Panc1 (cell line): ENCODE data around the gene CNN3. TPM values are rescaled to one million over a fixed set of nuclear protein-coding genes. Genes with fewer than 3 reads are reported as not detected.

ENCODE experiments used
- ATAC-seq: fragments of 200-7000 bp; cut with Tn5 transposase; 2 replicates; pipeline ENCODE4 v1.9.1; 2020; ENCODE audit warnings: mild to moderate bottlenecking, moderate library complexity
- BruUV-seq: library from RNA; stranded (reverse); fragments of 400-500 nt; replicated peaks from 2 replicates; lab custom pipeline; 2021; lab: Mats Ljungman, UMichigan
- CTCF ChIA-PET: fragments of 300-600 bp; sonication (Branson Sonifier 250); formaldehyde crosslinking; loops from one replicate; lab custom pipeline; 2022; ENCODE audit warnings: antibody characterized with exemption; lab: Charles Lee
- POLR2A ChIA-PET: fragments of 300-600 bp; sonication (Branson Sonifier 250); formaldehyde crosslinking; loops from one replicate; lab custom pipeline; 2022; ENCODE audit warnings: antibody characterized with exemption; lab: Charles Lee
- DNase-seq: peaks from one replicate; pipeline ENCODE4 v3.0.0-alpha.2; 2010; ENCODE audit warnings: low read depth, low spot score
- H3K27ac ChIP-seq: 2 replicates; pipeline ENCODE4 v1.5.1; 2011; ENCODE audit warnings: mild to moderate bottlenecking, low read length, inconsistent platforms
- H3K27me3 ChIP-seq: fragments of 200-500 bp; sonication (Bioruptor generic); 2 replicates; pipeline ENCODE4 v1.6.0; 2014; ENCODE audit warnings: low read length, inconsistent platforms; ENCODE audit not compliant: control insufficient read depth, insufficient read depth
- H3K36me3 ChIP-seq: fragments of 200-500 bp; sonication (Bioruptor generic); 2 replicates; pipeline ENCODE4 v1.5.1; 2014; ENCODE audit warnings: inconsistent platforms, mild to moderate bottlenecking, low read length, moderate library complexity; ENCODE audit not compliant: control insufficient read depth, insufficient read depth
- H3K4me1 ChIP-seq: 2 replicates; pipeline ENCODE4 v1.5.1; 2011; ENCODE audit warnings: inconsistent platforms, mild to moderate bottlenecking, low read length, moderate library complexity; ENCODE audit not compliant: control insufficient read depth, insufficient read depth
- H3K4me3 ChIP-seq, 2 experiments: 2 replicates each; pipeline ENCODE4 v1.5.1; 2011 to 2012; ENCODE audit warnings: low read depth in 2 of 2, low read length in 2 of 2, mild to moderate bottlenecking in 2 of 2, inconsistent platforms in 1 of 2, moderate library complexity in 1 of 2
- H3K9me3 ChIP-seq: fragments of 200-500 bp; sonication (Bioruptor generic); 2 replicates; pipeline ENCODE4 v1.5.1; 2014; ENCODE audit warnings: low read depth, mild to moderate bottlenecking, inconsistent platforms, low read length, moderate library complexity; ENCODE audit not compliant: control insufficient read depth, insufficient read depth
- CTCF ChIP-seq: fragments of 450-650 bp; IDR thresholded peaks from 2 replicates; pipeline ENCODE4 v1.5.1; 2017; ENCODE audit warnings: mild to moderate bottlenecking
- POLR2AphosphoS5 ChIP-seq: IDR thresholded peaks from 2 replicates; pipeline ENCODE4 v1.6.1; 2012; ENCODE audit warnings: mild to moderate bottlenecking, low read depth, low read length, moderate library complexity
- REST ChIP-seq, 2 experiments: IDR thresholded peaks; 2 replicates each; pipeline ENCODE4 v1.6.1; 2011 to 2012; ENCODE audit warnings: low read depth in 2 of 2, control low read depth in 1 of 2, low read length in 1 of 2, mild to moderate bottlenecking in 1 of 2, moderate library complexity in 1 of 2; ENCODE audit not compliant: insufficient read depth in 1 of 2
- SIN3A ChIP-seq: IDR thresholded peaks from 2 replicates; pipeline ENCODE4 v1.6.1; 2012; ENCODE audit warnings: low read depth, mild to moderate bottlenecking, low read length, moderate library complexity, borderline replicate concordance; ENCODE audit not compliant: insufficient read depth
- TCF7L2 ChIP-seq: IDR thresholded peaks from 2 replicates; pipeline ENCODE4 v1.6.1; 2011; ENCODE audit warnings: mild to moderate bottlenecking, low read depth, low read length, inconsistent platforms
- in situ Hi-C: cut with HindIII; loops from 2 replicates; pipeline ENCODE4 v1.10.0; 2016; ENCODE audit warnings: low sequenced_read_pairs, low pct_unique_long_range_greater_than_20kb
- intact Hi-C: fragments of 100-400 bp; cut with micrococcal nuclease; formaldehyde crosslinking; loops from one replicate; pipeline ENCODE4 v1.10.0; 2022; ENCODE audit not compliant: unreplicated experiment
- total RNA-seq: library from RNA; stranded (reverse); gene quantifications from one replicate; pipeline ENCODE4 v1.2.1, GENCODE V29; 2021; ENCODE audit not compliant: unreplicated experiment

The CNN3 gene
- total RNA-seq, 1 experiment from 2014 or later = 72.3 TPM

GRCh38 chr1:94872771-94873495 lies 54.0 kb downstream of the CNN3 start:
- in situ Hi-C loops = no loop called here
- no peak for TF ChIP-seq TCF7L2
- no peak for TF ChIP-seq POLR2AphosphoS5
- no peak for TF ChIP-seq REST (IDR thresholded peaks at IDR 0.05; ENCODE audit: insufficient read depth in 1 of 2, low read depth in 2 of 2, low read length in 1 of 2)
- CTCF ChIA-PET = no interaction called here

GRCh38 chr1:94871031-94871430 lies 55.9 kb downstream of the CNN3 start:
- Histone ChIP-seq H3K27me3 (no peaks in the 10 kb centered on the region), H3K27ac (no peak overlapping the region), H3K4me3 (no peak overlapping the region), H3K36me3 (no peaks in the 10 kb centered on the region), H3K9me3 (no peaks in the 10 kb centered on the region), H3K4me1 (no peaks in the 10 kb centered on the region)
- no TSS peak for BruUV-seq
- in situ Hi-C loops = no loop called here
- ATAC-seq (no peak), DNase-seq (no peak)
- POLR2A ChIA-PET = no interaction called here
- CTCF ChIA-PET = no interaction called here
- intact Hi-C loops = no loop called here
- no peak for TF ChIP-seq POLR2AphosphoS5

More at GRCh38 chr1:94872771-94873495, 54.0 kb downstream of the CNN3 start:
- POLR2A ChIA-PET = no interaction called here
- Histone ChIP-seq H3K4me3 (no peak overlapping the region), H3K27ac (no peak overlapping the region), H3K27me3 (no peaks in the 10 kb centered on the region), H3K9me3 (no peaks in the 10 kb centered on the region), H3K36me3 (no peaks in the 10 kb centered on the region), H3K4me1 (no peaks in the 10 kb centered on the region)
- ATAC-seq (no peak), DNase-seq (no peak)
- no TSS peak for BruUV-seq
- intact Hi-C loops = no loop called here

- intact Hi-C loops = loop anchor here (10.0 kb wide), 1 partner anchor 59 kb away; the partner anchor contains the start of gene CNN3
- POLR2A ChIA-PET = no interaction called here
- Histone ChIP-seq H3K4me3 (no peak overlapping the region), H3K27me3 (no peaks in the 10 kb centered on the region), H3K27ac (no peak overlapping the region), H3K36me3 (no peaks in the 10 kb centered on the region), H3K4me1 (peaks cover 14% of the 10 kb centered on the region), H3K9me3 (no peaks in the 10 kb centered on the region)
- BruUV-seq = no TSS peak
- CTCF ChIA-PET = interaction anchor here (0.6 kb wide), 1 partner anchor 273 kb away, joined by 6 read pairs; no protein-coding TSS in a partner anchor
- in situ Hi-C loops = no loop called here
- no peak for ATAC-seq
- TF ChIP-seq SIN3A = no peak
- no peak for TF ChIP-seq REST (IDR thresholded peaks at IDR 0.05; ENCODE audit: insufficient read depth in 1 of 2, low read depth in 2 of 2, low read length in 1 of 2)
- no peak for TF ChIP-seq CTCF
- no peak for TF ChIP-seq TCF7L2
- TF ChIP-seq POLR2AphosphoS5 = no peak
- DNase-seq = no peak
Observed at GRCh38 chr1:94866164-94866807, 60.6 kb downstream of the CNN3 start.
